SK-N-SH (cell line): Measurements from ENCODE around the gene SUPT5H. TPM values are rescaled to one million over a fixed set of nuclear protein-coding genes. Genes with fewer than 3 reads are reported as not detected.

ENCODE experiments used
- CTCF ChIA-PET: fragments of 300-600, 350-600 bp; formaldehyde crosslinking; extraction: SDS; loops from one replicate; lab custom pipeline; 2021; lab: Yijun Ruan, JAX
- POLR2A ChIA-PET: fragments of 350-600 bp; sonication (Branson Sonifier 250); formaldehyde crosslinking; extraction: SDS; loops from one replicate; lab custom pipeline; 2020; ENCODE audit warnings: antibody characterized with exemption, inconsistent platforms; lab: Yijun Ruan, JAX
- DNase-seq: peaks from one replicate; pipeline ENCODE4 v3.0.0; 2012
- H2AFZ ChIP-seq: fragments of 200-600 bp; sonication (generic); 2 replicates; pipeline ENCODE4 v1.8.1; 2016; ENCODE audit warnings: antibody characterized with exemption, mild to moderate bottlenecking, low read depth
- H3F3A ChIP-seq: fragments of 200-600 bp; sonication (generic); replicated peaks from 2 replicates; pipeline ENCODE3; 2016; ENCODE audit warnings: antibody characterized with exemption, mild to moderate bottlenecking; ENCODE audit not compliant: insufficient read depth
- H3K27ac ChIP-seq, 2 experiments: fragments of 200-500 bp in 1 of 2; fragments of 200-600 bp in 1 of 2; sonication (Bioruptor generic) in 1 of 2; sonication (generic), shearing (Covaris generic) in 1 of 2; 2 replicates each; pipeline versions ENCODE4 v1.5.1 to v1.6.1; 2014 to 2016; ENCODE audit warnings: low read depth in 2 of 2, inconsistent platforms in 1 of 2, low read length in 1 of 2, mild to moderate bottlenecking in 1 of 2, mixed read lengths in 1 of 2
- H3K27me3 ChIP-seq: fragments of 200-600 bp; sonication (generic), shearing (Covaris generic); 2 replicates; pipeline ENCODE4 v1.6.1; 2016; ENCODE audit warnings: mixed run types; ENCODE audit not compliant: insufficient read depth
- H3K36me3 ChIP-seq, 2 experiments: fragments of 200-500 bp in 1 of 2; fragments of 200-600 bp in 1 of 2; sonication (Bioruptor generic) in 1 of 2; sonication (generic) in 1 of 2; replicated peaks in 1 of 2; 2 replicates each; pipeline versions ENCODE3 to v1.5.1; 2014 to 2016; ENCODE audit warnings: low read length in 1 of 2, mild to moderate bottlenecking in 1 of 2; ENCODE audit not compliant: insufficient read depth in 2 of 2, control insufficient read depth in 1 of 2
- H3K4me1 ChIP-seq, 2 experiments: fragments of 200-500 bp in 1 of 2; fragments of 200-600 bp in 1 of 2; sonication (Bioruptor generic) in 1 of 2; sonication (generic), shearing (Covaris generic) in 1 of 2; 2 replicates each; pipeline versions ENCODE4 v1.5.1 to v1.6.1; 2014 to 2016; ENCODE audit warnings: low read depth in 1 of 2, low read length in 1 of 2, mixed run types in 1 of 2; ENCODE audit not compliant: insufficient read depth in 2 of 2, control insufficient read depth in 1 of 2
- H3K4me2 ChIP-seq: fragments of 200-600 bp; sonication (generic), shearing (Covaris generic); 2 replicates; pipeline ENCODE4 v1.6.1; 2017; ENCODE audit warnings: mixed run types
- H3K4me3 ChIP-seq, 2 experiments: fragments of 200-500 bp in 1 of 2; fragments of 200-600 bp in 1 of 2; sonication (Bioruptor generic) in 1 of 2; sonication (generic), shearing (Covaris generic) in 1 of 2; 2 replicates each; pipeline versions ENCODE4 v1.5.1 to v1.8.1; 2014 to 2016; ENCODE audit warnings: low read depth in 2 of 2, inconsistent platforms in 1 of 2, low read length in 1 of 2, mild to moderate bottlenecking in 1 of 2, mixed read lengths in 1 of 2, moderate library complexity in 1 of 2
- H3K79me2 ChIP-seq: fragments of 200-600 bp; sonication (generic); 2 replicates; pipeline ENCODE4 v1.8.1; 2017; ENCODE audit warnings: mild to moderate bottlenecking; ENCODE audit not compliant: insufficient read depth
- H3K9ac ChIP-seq: fragments of 200-600 bp; sonication (generic); 2 replicates; pipeline ENCODE4 v1.6.1; 2017; ENCODE audit warnings: mixed run types
- H3K9me2 ChIP-seq: fragments of 200-600 bp; sonication (generic); 2 replicates; pipeline ENCODE4 v1.6.1; 2017; ENCODE audit warnings: mixed run types
- H3K9me3 ChIP-seq: fragments of 200-600 bp; sonication (generic); 2 replicates; pipeline ENCODE4 v1.6.1; 2017; ENCODE audit warnings: mixed run types, mild to moderate bottlenecking, moderate library complexity
- H4K20me1 ChIP-seq: fragments of 200-600 bp; sonication (generic); 2 replicates; pipeline ENCODE4 v1.6.1; 2017; ENCODE audit warnings: mild to moderate bottlenecking, mixed run types; ENCODE audit not compliant: insufficient read depth
- EP300 ChIP-seq, 2 experiments: IDR thresholded peaks; 2 replicates each; pipeline versions ENCODE4 v1.4.0 to v1.6.1; 2012; ENCODE audit warnings: borderline replicate concordance in 1 of 2, low read depth in 1 of 2, low read length in 1 of 2
- EZH2phosphoT487 ChIP-seq: fragments of 200-600 bp; sonication (generic); IDR thresholded peaks from 2 replicates; pipeline ENCODE4 v1.6.1; 2017; ENCODE audit warnings: low read depth, mixed run types, mild to moderate bottlenecking, antibody characterized with exemption, moderate library complexity, borderline replicate concordance
- FOSL2 ChIP-seq: IDR thresholded peaks from 2 replicates; pipeline ENCODE4 v1.4.0; 2012; ENCODE audit warnings: low read depth, mild to moderate bottlenecking, moderate library complexity, borderline replicate concordance
- GABPA ChIP-seq: IDR thresholded peaks from 2 replicates; pipeline ENCODE4 v1.4.0; 2012; ENCODE audit warnings: low read depth, mild to moderate bottlenecking
- GATA2 ChIP-seq: sonication (generic); formaldehyde crosslinking; IDR thresholded peaks from 2 replicates; pipeline ENCODE4 v1.5.0; 2020; ENCODE audit warnings: mild to moderate bottlenecking, missing genetic modification reagents
- POLR2AphosphoS5 ChIP-seq: IDR thresholded peaks from 2 replicates; pipeline ENCODE4 v1.6.1; 2012; ENCODE audit warnings: low read depth, low read length
- RCOR1 ChIP-seq: fragments of 150-350 bp; IDR thresholded peaks from 2 replicates; pipeline ENCODE4 v1.6.1; 2017; ENCODE audit warnings: antibody characterized with exemption, low read length
- SMC3 ChIP-seq: IDR thresholded peaks from 2 replicates; pipeline ENCODE4 v1.6.1; 2012; ENCODE audit warnings: low read depth, low read length, improper control_type of control experiment
- TAF1 ChIP-seq: IDR thresholded peaks from 2 replicates; pipeline ENCODE4 v1.6.1; 2012; ENCODE audit warnings: low read depth, mild to moderate bottlenecking, low read length, moderate library complexity, borderline replicate concordance
- TCF12 ChIP-seq: IDR thresholded peaks from 2 replicates; pipeline ENCODE4 v1.4.0; 2012
- USF1 ChIP-seq: IDR thresholded peaks from 2 replicates; pipeline ENCODE4 v1.4.0; 2012; ENCODE audit warnings: low read depth, borderline replicate concordance
- ZBTB33 ChIP-seq: IDR thresholded peaks from 2 replicates; pipeline ENCODE4 v1.4.0; 2012; ENCODE audit warnings: low read depth, borderline replicate concordance
- WGBS: methylation state at CpG from one replicate; pipeline ENCODE4 v1.1.6; 2017; ENCODE audit warnings: low lambda C conversion rate; 5-methylcytosine and 5-hydroxymethylcytosine counted together
- polyA plus RNA-seq, 3 experiments: library from polyadenylated mRNA; depleted of rRNA; stranded (reverse); fragments of >200 nt; gene quantifications; 2 replicates each; pipeline ENCODE4 v1.2.3, GENCODE V29; 2012

Gene SUPT5H
- polyA plus RNA-seq, 1 of the 3 experiments (the other 2 are of a cell fraction) = 137 TPM

GRCh38 chr19:39506944-39507714 lies 61.7 kb downstream of the SUPT5H start (continued):
- TF ChIP-seq GABPA (no peak), FOSL2 (no peak), RCOR1 (0 out of 2 replicates have a peak, but pooled peaks have one; percentile 5), ZBTB33 (no peak), TAF1 (peak; percentile 18; the same call in 1 of the 2 replicates), SMC3 (no peak), GATA2 (CRISPR knock-in tag) (no peak), POLR2AphosphoS5 (peak; percentile 52; the same call in 1 of the 2 replicates), EZH2phosphoT487 (no peak), TCF12 (no peak)

GRCh38 chr19:39507715-39508364 lies 62.5 kb downstream of the SUPT5H start:
- Histone ChIP-seq H3K9me3 (no peaks in the 10 kb centered on the region), H3K4me3 (peak overlapping the region; percentile 64 to 76), H4K20me1 (no peaks in the 10 kb centered on the region), H3K9me2 (no peaks in the 10 kb centered on the region), H3K36me3 (no peaks in the 10 kb centered on the region), H3K79me2 (no peaks in the 10 kb centered on the region), H3K27me3 (no peaks in the 10 kb centered on the region), H3K9ac (peak overlapping the region; percentile 53), H3K4me1 (peaks cover 0 to 5% of the 10 kb centered on the region in 2 experiments; a peak in 1 of 4 replicates), H3K27ac (no peak overlapping the region; a peak in 1 of 4 replicates), H3F3A (no peaks in the 10 kb centered on the region), H2AFZ (peak overlapping the region; percentile 84), H3K4me2 (peak overlapping the region; percentile 83)
- POLR2A ChIA-PET = interaction anchor here (1.3 kb wide), 1 partner anchor 72 kb away, joined by 6 read pairs; the partner anchor contains the start of gene RPS16
- WGBS = 48% methylated on average over 24 of the region's 24 CpGs
- TF ChIP-seq USF1 (no peak), EP300 (IDR thresholded peaks at IDR 0.05; ENCODE audit: borderline replicate concordance in 1 of 2, low read depth in 1 of 2, low read length in 1 of 2) (no peak), RCOR1 (no peak)
- no peak for DNase-seq
- CTCF ChIA-PET = interaction anchor here (0.9 to 3.0 kb wide), 3 partner anchors 8 to 25 kb away, joined by 3 to 19 read pairs (median 3); partner anchors contain the start of genes EID2B and SELENOV
